GM18868 (cell line): ENCODE data around the gene CHSY1.
A peak's percentile ranks its signal among the peaks of the same experiment; 100 is the strongest.

Experiments used
- ATAC-seq: cut with Tn5 transposase; IDR thresholded peaks from one replicate; pipeline ENCODE4 v1.9.1; 2021; ENCODE audit warnings: mild to moderate bottlenecking, moderate library complexity; ENCODE audit not compliant: unreplicated experiment

The CHSY1 gene

DNA sequence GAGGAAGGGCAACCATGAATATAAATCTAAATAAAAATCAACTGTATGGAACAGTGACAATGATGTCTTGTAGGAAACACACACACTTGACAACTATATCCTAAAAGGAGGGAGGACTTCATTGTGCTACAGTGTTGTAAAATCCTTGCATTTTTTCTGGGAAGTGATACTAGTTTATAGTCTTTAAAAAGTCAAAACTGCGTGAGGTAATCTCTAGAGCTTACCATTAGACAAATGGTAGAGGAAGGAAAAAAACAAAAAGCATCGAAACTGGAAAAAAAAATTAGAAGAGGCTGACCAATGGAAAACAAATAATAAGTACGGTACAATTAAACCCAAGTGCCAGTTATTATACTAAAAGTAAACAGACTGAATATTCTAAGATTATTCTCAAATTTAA, 38.7 kb downstream of the CHSY1 start:
- ATAC-seq: no peak

DNA sequence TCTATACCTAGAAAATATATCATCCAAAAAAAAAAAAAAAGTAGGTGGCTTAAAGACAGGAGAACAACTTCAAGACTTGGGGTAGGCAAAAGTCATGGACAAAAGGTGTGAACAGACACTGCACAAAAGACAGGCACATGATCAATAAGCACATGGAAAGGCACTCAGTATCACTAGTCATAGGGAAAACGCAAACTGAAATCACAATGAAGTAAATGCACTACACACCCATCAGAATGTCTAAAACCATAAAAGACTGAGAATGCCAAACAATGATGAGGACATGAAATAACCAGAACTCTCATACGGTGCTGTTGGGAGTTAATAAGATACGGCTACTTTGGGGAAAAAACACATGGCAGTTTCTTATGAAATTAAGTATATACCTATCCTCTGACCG, 40.0 kb downstream of the CHSY1 start:
- ATAC-seq: no peak

DNA sequence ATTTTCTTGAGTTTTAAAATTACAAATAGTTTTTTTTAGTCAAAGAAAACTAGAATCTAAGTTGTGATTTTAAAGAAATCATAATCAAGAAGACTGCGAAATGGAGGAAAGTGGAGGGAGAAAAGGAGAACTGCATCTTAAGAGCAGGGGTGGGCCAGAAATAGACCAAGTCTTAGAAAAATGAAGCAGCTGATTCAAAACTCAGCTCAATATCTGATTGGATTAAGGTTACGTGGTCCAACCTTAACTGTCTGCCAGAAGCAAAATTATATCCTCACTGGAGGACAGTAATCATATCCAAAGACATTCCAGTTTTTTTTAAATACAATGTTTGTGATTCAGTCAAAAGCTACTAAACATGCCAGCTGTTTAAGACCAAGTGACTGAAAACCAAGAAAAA, 41.4 kb downstream of the CHSY1 start:
- ATAC-seq: peak; percentile 44

GRCh38 chr15:101210058-101210457, 41.8 kb downstream of the CHSY1 start:
- ATAC-seq: no peak

- no peak for ATAC-seq
These were observed 42.5 kb downstream of the CHSY1 start for GRCh38 chr15:101209285-101209845.

DNA sequence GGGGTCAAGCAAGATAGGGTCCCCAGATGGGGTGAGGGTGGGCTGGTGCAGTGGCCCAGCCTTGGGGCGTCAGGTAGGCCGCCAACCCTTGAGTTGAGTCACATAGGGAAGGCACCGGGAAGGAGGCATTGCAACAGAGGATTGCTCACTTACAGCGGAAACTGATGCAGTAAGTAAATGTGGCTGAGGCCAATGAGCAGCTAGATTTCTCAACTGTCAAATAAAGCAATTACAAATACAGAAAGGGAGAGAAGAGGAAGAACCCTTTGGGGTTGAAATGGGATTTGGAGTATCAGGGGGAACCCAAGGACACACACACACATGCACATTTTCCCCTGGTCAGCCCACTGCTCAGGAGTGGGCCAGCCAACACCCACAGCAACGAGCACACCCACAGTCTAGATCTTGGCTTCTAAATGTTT, 44.0 kb downstream of the CHSY1 start:
- ATAC-seq: no peak

DNA sequence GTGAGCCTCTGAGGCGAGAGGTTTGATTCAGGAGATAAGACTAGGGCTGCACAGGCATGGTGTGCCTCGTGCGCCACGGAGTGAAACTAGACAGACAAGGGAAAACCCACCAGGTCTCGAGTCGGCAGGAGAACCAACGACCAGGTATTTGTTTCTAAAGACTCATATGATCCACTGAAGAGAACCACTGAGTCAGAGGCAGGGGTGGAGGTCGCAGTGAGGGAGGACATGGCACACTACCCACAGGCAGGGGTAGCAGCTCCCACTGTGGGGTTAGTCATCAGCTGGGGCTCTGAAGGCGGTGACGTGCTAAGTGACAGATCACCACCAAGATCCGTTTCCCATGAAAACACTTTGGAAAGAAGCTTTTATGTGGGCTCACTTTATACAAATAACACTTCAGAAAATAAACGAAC, 45.7 kb downstream of the CHSY1 start:
- ATAC-seq: no peak

GRCh38 chr15:101204739-101205535, 46.9 kb downstream of the CHSY1 start:
- ATAC-seq: no peak

GRCh38 chr15:101203607-101204189, 48.1 kb downstream of the CHSY1 start:
- ATAC-seq: no peak

GRCh38 chr15:101203029-101203573, 48.7 kb downstream of the CHSY1 start:
- no peak for ATAC-seq

- no peak for ATAC-seq
These were observed 50.3 kb downstream of the CHSY1 start for GRCh38 chr15:101201411-101202174.

- no peak for ATAC-seq
These were observed 51.7 kb downstream of the CHSY1 start for GRCh38 chr15:101200181-101200580.

- no peak for ATAC-seq
These were observed 53.0 kb downstream of the CHSY1 start for GRCh38 chr15:101198800-101199199.

DNA sequence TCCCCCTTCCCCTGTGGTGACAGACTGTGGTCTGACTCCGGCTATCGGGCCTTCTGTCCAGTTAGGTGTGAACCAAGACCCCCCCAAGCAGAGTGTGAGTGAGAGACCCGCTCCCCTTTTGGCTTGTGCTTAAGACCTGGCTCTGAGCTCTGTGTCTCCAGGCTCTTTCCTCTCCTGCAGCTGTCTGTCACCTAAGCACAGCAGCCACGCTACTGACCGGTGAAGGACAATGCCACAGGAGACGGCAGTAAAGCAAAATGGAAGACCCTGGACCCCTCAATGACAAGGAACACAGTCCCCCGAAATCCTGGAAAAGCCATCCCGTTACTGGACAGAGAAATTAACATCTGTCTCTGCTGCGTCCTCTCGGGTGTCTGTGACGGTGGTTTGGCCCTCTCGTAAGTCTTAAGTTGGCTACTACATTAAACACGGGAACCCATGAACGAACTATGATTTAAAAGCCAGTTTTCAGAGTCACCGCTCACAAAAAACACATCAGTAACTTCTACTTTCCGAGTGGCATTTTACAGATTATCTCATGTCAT, 53.7 kb downstream of the CHSY1 start:
- ATAC-seq: no peak

- no peak for ATAC-seq
These were observed 57.2 kb downstream of the CHSY1 start for GRCh38 chr15:101194546-101195125.

DNA sequence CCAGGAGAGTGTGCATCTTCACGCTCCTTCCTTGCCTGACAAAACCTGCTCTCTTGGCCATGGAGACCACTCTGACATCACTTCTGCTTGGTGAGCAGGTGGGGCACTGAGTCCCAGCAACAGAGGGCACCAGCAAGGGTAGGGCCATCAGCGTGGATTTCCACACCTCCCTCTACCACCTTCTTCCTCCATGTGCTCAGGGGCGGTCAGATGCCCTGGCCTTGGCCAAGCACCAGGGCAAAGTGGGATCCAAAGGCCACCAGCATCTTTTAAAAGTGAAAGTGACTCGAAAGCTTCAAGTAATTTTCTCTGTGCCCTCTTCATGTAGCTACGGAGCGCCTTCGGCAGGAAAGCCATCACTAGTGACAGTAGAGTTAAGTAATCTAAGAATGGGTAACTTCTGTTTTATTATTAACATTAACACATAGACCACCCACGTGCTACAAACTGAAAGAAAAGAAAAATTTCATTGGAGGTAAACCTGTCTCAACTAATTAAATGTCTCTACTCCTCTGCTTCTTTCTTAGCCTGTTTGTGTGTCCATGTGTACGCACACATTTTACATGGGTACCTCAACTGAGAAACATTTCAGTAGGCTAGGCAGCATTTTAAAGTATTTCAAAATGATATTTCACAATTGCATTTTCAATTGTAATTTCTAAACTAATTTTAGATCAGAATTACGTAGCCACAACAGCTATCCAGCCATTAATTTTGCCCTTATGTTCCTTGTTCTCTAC, 57.9 kb downstream of the CHSY1 start:
- no peak for ATAC-seq

GRCh38 chr15:101193120-101193644, 58.7 kb downstream of the CHSY1 start:
- ATAC-seq: no peak

- no peak for ATAC-seq
These were observed 59.8 kb downstream of the CHSY1 start for GRCh38 chr15:101192081-101192480.

- no peak for ATAC-seq
These were observed 60.6 kb downstream of the CHSY1 start for GRCh38 chr15:101191242-101191641.
